BE2C (cell line): ENCODE data around the gene AHNAK. TPM values are rescaled to one million over a fixed set of nuclear protein-coding genes. Genes with fewer than 3 reads are reported as not detected.

ENCODE experiments used
- DNase-seq: peaks from one replicate; pipeline ENCODE4 v3.0.0-alpha.2; 2020
- H3K27me3 ChIP-seq: fragments of 250-450 bp; sonication (Bioruptor Pico); 2 replicates; pipeline ENCODE4 v1.5.1; 2020; ENCODE audit warnings: mild to moderate bottlenecking
- H3K36me3 ChIP-seq: fragments of 250-450 bp; sonication (Bioruptor Pico); 2 replicates; pipeline ENCODE4 v1.5.1; 2020; ENCODE audit warnings: mild to moderate bottlenecking
- H3K4me1 ChIP-seq: fragments of 250-450 bp; sonication (Bioruptor Pico); 2 replicates; pipeline ENCODE4 v1.5.1; 2020
- H3K4me3 ChIP-seq: 2 replicates; pipeline ENCODE4 v1.5.1; 2011; ENCODE audit warnings: low read depth, low read length
- H3K9me3 ChIP-seq: fragments of 250-450 bp; sonication (Bioruptor Pico); 2 replicates; pipeline ENCODE4 v1.5.1; 2020
- polyA plus RNA-seq: library from polyadenylated mRNA; unstranded; fragments of >200 nt; gene quantifications from one replicate; pipeline ENCODE4 v1.2.1, GENCODE V29; 2012; ENCODE audit warnings: low read depth, missing spikeins; ENCODE audit not compliant: insufficient read length, insufficient read depth
- TF ChIP-seq, protein P1 (sequence below): IDR thresholded peaks from 2 replicates; pipeline ENCODE4 v1.5.1; 2012; ENCODE audit warnings: mild to moderate bottlenecking, low read depth, low read length

Gene AHNAK, protein sequence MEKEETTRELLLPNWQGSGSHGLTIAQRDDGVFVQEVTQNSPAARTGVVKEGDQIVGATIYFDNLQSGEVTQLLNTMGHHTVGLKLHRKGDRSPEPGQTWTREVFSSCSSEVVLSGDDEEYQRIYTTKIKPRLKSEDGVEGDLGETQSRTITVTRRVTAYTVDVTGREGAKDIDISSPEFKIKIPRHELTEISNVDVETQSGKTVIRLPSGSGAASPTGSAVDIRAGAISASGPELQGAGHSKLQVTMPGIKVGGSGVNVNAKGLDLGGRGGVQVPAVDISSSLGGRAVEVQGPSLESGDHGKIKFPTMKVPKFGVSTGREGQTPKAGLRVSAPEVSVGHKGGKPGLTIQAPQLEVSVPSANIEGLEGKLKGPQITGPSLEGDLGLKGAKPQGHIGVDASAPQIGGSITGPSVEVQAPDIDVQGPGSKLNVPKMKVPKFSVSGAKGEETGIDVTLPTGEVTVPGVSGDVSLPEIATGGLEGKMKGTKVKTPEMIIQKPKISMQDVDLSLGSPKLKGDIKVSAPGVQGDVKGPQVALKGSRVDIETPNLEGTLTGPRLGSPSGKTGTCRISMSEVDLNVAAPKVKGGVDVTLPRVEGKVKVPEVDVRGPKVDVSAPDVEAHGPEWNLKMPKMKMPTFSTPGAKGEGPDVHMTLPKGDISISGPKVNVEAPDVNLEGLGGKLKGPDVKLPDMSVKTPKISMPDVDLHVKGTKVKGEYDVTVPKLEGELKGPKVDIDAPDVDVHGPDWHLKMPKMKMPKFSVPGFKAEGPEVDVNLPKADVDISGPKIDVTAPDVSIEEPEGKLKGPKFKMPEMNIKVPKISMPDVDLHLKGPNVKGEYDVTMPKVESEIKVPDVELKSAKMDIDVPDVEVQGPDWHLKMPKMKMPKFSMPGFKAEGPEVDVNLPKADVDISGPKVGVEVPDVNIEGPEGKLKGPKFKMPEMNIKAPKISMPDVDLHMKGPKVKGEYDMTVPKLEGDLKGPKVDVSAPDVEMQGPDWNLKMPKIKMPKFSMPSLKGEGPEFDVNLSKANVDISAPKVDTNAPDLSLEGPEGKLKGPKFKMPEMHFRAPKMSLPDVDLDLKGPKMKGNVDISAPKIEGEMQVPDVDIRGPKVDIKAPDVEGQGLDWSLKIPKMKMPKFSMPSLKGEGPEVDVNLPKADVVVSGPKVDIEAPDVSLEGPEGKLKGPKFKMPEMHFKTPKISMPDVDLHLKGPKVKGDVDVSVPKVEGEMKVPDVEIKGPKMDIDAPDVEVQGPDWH (N-terminal part only)
- 7.4 TPM for polyA plus RNA-seq

DNA sequence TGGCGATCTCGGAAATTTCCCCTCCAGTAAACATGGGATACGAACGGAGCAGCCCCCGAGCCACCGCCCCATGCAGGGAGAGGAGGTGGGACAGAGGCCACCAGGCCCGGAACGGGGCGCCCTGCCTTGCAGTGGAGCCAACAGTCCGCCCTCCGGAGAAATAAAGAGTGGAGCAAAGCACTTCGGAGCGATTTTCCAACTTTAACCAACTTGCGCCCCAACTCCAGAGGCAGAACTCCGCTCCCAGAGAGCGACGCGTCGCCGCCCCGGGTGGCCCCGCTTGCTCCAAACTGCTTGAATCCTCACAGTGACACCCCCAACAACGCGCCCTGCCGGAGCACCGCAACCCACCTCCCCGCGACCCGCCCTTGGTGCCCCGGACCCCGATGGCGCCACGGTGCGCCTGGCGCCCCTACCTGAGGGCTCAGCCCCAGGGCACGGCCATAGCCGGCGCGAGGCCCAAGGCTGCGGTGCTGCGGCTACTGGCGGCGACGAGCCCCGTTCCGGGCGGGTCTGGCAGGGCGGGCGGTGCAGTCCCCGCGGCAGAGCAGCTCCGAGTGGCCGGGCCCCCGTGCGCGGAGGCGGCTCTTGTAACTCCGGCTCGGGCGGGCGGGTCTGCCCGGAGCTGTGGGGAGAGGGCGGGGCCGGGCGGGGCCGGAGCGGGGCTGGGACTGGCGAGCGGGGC lies at the start of gene AHNAK:
Gene AHNAK, minus strand, starts transcription at position 563 of the 685 bp plus-strand sequence. CDS start 10,708 bp downstream, outside the sequence.
- DNase-seq = peak; percentile 62
- Histone ChIP-seq H3K9me3 (no peaks in the 10 kb centered on the region), H3K36me3 (no peaks in the 10 kb centered on the region), H3K4me3 (peak within 1 kb of the TSS; percentile 56), H3K4me1 (peaks cover 3% of the 10 kb centered on the region), H3K27me3 (peaks cover 6% of the 10 kb centered on the region; the same call in 1 of the 2 replicates)
- TF ChIP-seq, protein P1, sequence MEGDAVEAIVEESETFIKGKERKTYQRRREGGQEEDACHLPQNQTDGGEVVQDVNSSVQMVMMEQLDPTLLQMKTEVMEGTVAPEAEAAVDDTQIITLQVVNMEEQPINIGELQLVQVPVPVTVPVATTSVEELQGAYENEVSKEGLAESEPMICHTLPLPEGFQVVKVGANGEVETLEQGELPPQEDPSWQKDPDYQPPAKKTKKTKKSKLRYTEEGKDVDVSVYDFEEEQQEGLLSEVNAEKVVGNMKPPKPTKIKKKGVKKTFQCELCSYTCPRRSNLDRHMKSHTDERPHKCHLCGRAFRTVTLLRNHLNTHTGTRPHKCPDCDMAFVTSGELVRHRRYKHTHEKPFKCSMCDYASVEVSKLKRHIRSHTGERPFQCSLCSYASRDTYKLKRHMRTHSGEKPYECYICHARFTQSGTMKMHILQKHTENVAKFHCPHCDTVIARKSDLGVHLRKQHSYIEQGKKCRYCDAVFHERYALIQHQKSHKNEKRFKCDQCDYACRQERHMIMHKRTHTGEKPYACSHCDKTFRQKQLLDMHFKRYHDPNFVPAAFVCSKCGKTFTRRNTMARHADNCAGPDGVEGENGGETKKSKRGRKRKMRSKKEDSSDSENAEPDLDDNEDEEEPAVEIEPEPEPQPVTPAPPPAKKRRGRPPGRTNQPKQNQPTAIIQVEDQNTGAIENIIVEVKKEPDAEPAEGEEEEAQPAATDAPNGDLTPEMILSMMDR = no peak

DNA sequence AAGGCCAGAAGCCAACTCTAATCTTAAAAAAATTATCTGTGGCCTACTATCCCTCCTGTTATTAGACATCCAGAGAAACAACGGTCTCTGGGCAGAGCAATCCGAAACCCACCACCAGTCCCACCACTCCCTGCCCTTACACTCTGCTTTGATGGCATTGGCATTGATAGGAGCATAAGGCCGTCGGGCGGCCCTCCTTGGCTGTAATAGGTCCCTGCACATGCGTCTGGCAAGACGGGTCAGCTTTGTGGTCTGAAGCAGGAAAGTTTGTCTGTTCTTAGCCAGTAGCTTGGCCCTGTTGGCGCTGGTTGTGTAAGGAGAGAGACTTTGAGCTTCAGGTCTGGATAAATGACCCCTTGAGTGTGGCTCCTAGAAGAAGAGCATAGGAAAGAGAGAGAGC lies 48.5 kb upstream of the AHNAK start:
- Histone ChIP-seq H3K36me3 (peaks cover 40% of the 10 kb centered on the region), H3K4me3 (no peak overlapping the region), H3K27me3 (no peaks in the 10 kb centered on the region), H3K4me1 (peaks cover 6% of the 10 kb centered on the region; the same call in 1 of the 2 replicates), H3K9me3 (no peaks in the 10 kb centered on the region)
- no peak for DNase-seq
- TF ChIP-seq, protein P1 = no peak

DNA sequence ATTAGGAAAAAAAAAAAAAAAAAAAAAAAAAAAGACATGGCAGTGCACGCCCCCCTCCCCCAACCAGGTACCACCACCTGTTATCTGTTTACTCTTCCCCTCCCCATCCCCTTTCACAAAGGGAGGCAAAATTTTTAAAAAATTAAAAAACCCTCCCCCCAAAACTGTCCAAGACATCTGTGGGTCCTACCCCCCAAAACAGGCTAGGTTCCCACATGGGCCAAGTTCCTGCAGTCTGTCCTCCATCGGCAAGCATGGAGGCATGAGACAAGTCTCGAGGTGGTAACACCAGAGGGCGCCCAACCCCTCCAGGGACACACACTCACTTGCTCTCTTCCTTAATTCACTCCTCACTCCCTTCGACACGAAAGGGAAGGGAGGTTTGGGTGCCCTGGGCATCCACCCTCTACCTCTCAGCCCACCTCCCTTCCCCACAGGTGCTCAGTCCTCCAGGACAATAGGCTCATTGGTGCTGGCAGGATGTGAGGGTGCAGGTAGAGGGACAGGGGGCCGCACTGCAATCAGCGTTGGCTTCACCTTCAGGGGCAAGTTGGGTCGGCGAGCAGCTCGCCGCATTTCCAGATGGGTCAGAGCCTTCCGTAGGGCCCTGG lies 46.9 kb upstream of the AHNAK start:
- Histone ChIP-seq H3K4me1 (peaks cover 6% of the 10 kb centered on the region; the same call in 1 of the 2 replicates), H3K36me3 (peaks cover 38% of the 10 kb centered on the region), H3K9me3 (no peaks in the 10 kb centered on the region), H3K27me3 (no peaks in the 10 kb centered on the region), H3K4me3 (no peak overlapping the region)
- TF ChIP-seq, protein P1 = peak; percentile 69
- DNase-seq = peak; percentile 77

DNA sequence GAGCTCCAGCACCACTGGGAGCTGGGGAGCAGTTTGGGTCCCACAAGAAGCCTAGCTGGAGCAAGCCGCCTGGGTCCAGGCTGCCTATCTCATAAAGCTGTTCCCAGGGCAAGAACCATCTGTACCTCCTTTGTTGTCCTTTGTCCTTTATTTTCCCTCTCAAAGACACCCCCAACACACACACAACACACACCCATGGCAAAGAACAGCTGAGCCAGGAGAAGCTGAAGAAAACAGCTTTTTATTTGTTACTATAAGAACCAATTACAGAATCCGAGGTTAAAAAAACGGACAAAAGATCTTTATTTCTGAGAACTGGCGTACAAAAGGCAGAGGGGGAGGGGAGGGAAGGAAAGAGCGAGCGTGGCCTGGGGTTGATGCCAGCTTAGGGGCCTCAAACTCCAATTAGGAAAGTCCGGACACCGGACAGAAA lies 46.4 kb upstream of the AHNAK start:
- TF ChIP-seq, protein P1 = no peak
- DNase-seq = no peak
- no peaks in the 10 kb centered on the region for H3K9me3 ChIP-seq
- H3K27me3 ChIP-seq = no peaks in the 10 kb centered on the region
- H3K36me3 ChIP-seq = peaks cover 34% of the 10 kb centered on the region
- peaks cover 6% of the 10 kb centered on the region; the same call in 1 of the 2 replicates for H3K4me1 ChIP-seq
- H3K4me3 ChIP-seq = no peak overlapping the region
